SK-N-SH treated with all-trans-retinoic acid at 6 μM for 48 hours (cell line): Measurements from ENCODE around the gene FAM186B.

Experiments used
- ATAC-seq: fragments of 200-7000 bp; cut with Tn5 transposase; 3 replicates; pipeline ENCODE4 v1.9.1; 2020; ENCODE audit warnings: mild to moderate bottlenecking, moderate library complexity
- ARNTL ChIP-seq: fragments of 450-650 bp; formaldehyde crosslinking; IDR thresholded peaks from 2 replicates; pipeline ENCODE4 v1.5.0; 2020; ENCODE audit warnings: low read depth, mild to moderate bottlenecking, moderate library complexity, borderline replicate concordance
- CREB5 ChIP-seq: fragments of 250-450 bp; sonication (Bioruptor Pico); IDR thresholded peaks from 2 replicates; pipeline ENCODE4 v1.5.1; 2020; ENCODE audit warnings: low read depth, mild to moderate bottlenecking, moderate library complexity
- CSDC2 ChIP-seq: fragments of 250-450 bp; sonication (Bioruptor Pico); IDR thresholded peaks from 2 replicates; pipeline ENCODE4 v1.5.0; 2020; ENCODE audit warnings: mild to moderate bottlenecking, moderate library complexity
- CSRNP3 ChIP-seq: fragments of 250-450 bp; sonication (Bioruptor Pico); IDR thresholded peaks from 2 replicates; pipeline ENCODE4 v1.5.1; 2021; ENCODE audit warnings: mild to moderate bottlenecking, moderate library complexity
- ESRRG ChIP-seq: fragments of 250-450 bp; sonication (Bioruptor Pico); IDR thresholded peaks from 2 replicates; pipeline ENCODE4 v1.6.1; 2021; ENCODE audit warnings: mild to moderate bottlenecking
- GLIS3 ChIP-seq: fragments of 250-450 bp; sonication (Bioruptor Pico); IDR thresholded peaks from 2 replicates; pipeline ENCODE4 v1.5.0; 2020; ENCODE audit warnings: mild to moderate bottlenecking, moderate library complexity
- OSR1 ChIP-seq: fragments of 250-450 bp; sonication (Bioruptor Pico); IDR thresholded peaks from 2 replicates; pipeline ENCODE4 v1.8.0; 2022; ENCODE audit warnings: moderate library complexity, mild to moderate bottlenecking, inconsistent platforms
- RARB ChIP-seq: fragments of 250-450 bp; sonication (Bioruptor Pico); IDR thresholded peaks from 2 replicates; pipeline ENCODE4 v1.8.0; 2021; ENCODE audit warnings: mild to moderate bottlenecking, moderate library complexity
- SNAI2 ChIP-seq: fragments of 250-450 bp; sonication (Bioruptor Pico); IDR thresholded peaks from 2 replicates; pipeline ENCODE4 v1.5.0; 2020; ENCODE audit warnings: mild to moderate bottlenecking, moderate library complexity
- TCF4 ChIP-seq: fragments of 250-450 bp; sonication (Bioruptor Pico); IDR thresholded peaks from 2 replicates; pipeline ENCODE4 v1.8.0; 2021; ENCODE audit warnings: mild to moderate bottlenecking, moderate library complexity, borderline replicate concordance
- TOX ChIP-seq: fragments of 250-450 bp; sonication (Bioruptor Pico); IDR thresholded peaks from 2 replicates; pipeline ENCODE4 v1.8.0; 2021; ENCODE audit warnings: mild to moderate bottlenecking, moderate library complexity, borderline replicate concordance
- TSHZ2 ChIP-seq: fragments of 250-450 bp; sonication (Bioruptor Pico); IDR thresholded peaks from 2 replicates; pipeline ENCODE4 v1.5.0; 2020; ENCODE audit warnings: mild to moderate bottlenecking, moderate library complexity
- ZC3H10 ChIP-seq: fragments of 250-450 bp; sonication (Bioruptor Pico); IDR thresholded peaks from 2 replicates; pipeline ENCODE4 v1.5.1; 2021; ENCODE audit warnings: mild to moderate bottlenecking, moderate library complexity
- ZFP3 ChIP-seq: fragments of 250-450 bp; sonication (Bioruptor Pico); IDR thresholded peaks from 2 replicates; pipeline ENCODE4 v1.5.0; 2020; ENCODE audit warnings: mild to moderate bottlenecking, moderate library complexity
- ZFP30 ChIP-seq: fragments of 450-650 bp; formaldehyde crosslinking; IDR thresholded peaks from 2 replicates; pipeline ENCODE4 v1.5.0; 2022; ENCODE audit warnings: mild to moderate bottlenecking, moderate library complexity
- ZNF565 ChIP-seq: fragments of 450-650 bp; formaldehyde crosslinking; conservative IDR thresholded peaks from 2 replicates; pipeline ENCODE4 v1.5.0; 2020; ENCODE audit warnings: low read depth, mild to moderate bottlenecking, moderate library complexity
- ZNF70 ChIP-seq: fragments of 450-650 bp; formaldehyde crosslinking; IDR thresholded peaks from 2 replicates; pipeline ENCODE4 v1.5.0; 2020; ENCODE audit warnings: mild to moderate bottlenecking, moderate library complexity
- ZNF8 ChIP-seq: fragments of 450-650 bp; formaldehyde crosslinking; IDR thresholded peaks from 2 replicates; pipeline ENCODE4 v1.5.0; 2020; ENCODE audit warnings: mild to moderate bottlenecking, moderate library complexity

FAM186B gene

GRCh38 chr12:49558526-49558925, 46.9 kb downstream of the FAM186B start:
- ATAC-seq: no peak
- TF ChIP-seq ESRRG (CRISPR knock-in tag) (no peak), SNAI2 (CRISPR knock-in tag) (no peak), TOX (no peak)

GRCh38 chr12:49557917-49558215, 47.6 kb downstream of the FAM186B start:
- peak; percentile 23 for ATAC-seq
- TF ChIP-seq OSR1 (CRISPR knock-in tag): no peak
- TF ChIP-seq ZNF8: no peak
- TF ChIP-seq CSRNP3 (CRISPR knock-in tag): no peak
- no peak for TF ChIP-seq TCF4 (CRISPR knock-in tag)
- TF ChIP-seq TOX: no peak
- no peak for TF ChIP-seq ZNF70 (CRISPR knock-in tag)
- no peak for TF ChIP-seq SNAI2 (CRISPR knock-in tag)
- no peak for TF ChIP-seq ZNF565 (CRISPR knock-in tag)
- no peak for TF ChIP-seq TSHZ2 (CRISPR knock-in tag)
- no peak for TF ChIP-seq CREB5 (CRISPR knock-in tag)
- no peak for TF ChIP-seq GLIS3 (CRISPR knock-in tag)
- TF ChIP-seq ZFP30: no peak
- TF ChIP-seq ZC3H10: no peak

GRCh38 chr12:49557187-49557916, 48.1 kb downstream of the FAM186B start:
- ATAC-seq: no peak; the same call in 2 of the 3 replicates
- TF ChIP-seq ZNF70 (CRISPR knock-in tag): no peak
- no peak for TF ChIP-seq ZNF565 (CRISPR knock-in tag)
- TF ChIP-seq ZNF8: no peak
- TF ChIP-seq TCF4 (CRISPR knock-in tag): no peak
- TF ChIP-seq OSR1 (CRISPR knock-in tag): no peak
- TF ChIP-seq TSHZ2 (CRISPR knock-in tag): no peak
- TF ChIP-seq SNAI2 (CRISPR knock-in tag): no peak
- no peak for TF ChIP-seq ZFP30
- TF ChIP-seq ZFP3 (CRISPR knock-in tag): no peak
- TF ChIP-seq ZC3H10: no peak
- TF ChIP-seq TOX: no peak

- TF ChIP-seq ZFP3 (CRISPR knock-in tag): no peak
- no peak for TF ChIP-seq RARB
- TF ChIP-seq TCF4 (CRISPR knock-in tag): no peak
- no peak for TF ChIP-seq CREB5 (CRISPR knock-in tag)
- TF ChIP-seq GLIS3 (CRISPR knock-in tag): no peak
- TF ChIP-seq ZFP30: no peak
- no peak for TF ChIP-seq ARNTL (CRISPR knock-in tag)
- TF ChIP-seq CSDC2 (CRISPR knock-in tag): no peak
- no peak for TF ChIP-seq TSHZ2 (CRISPR knock-in tag)
- TF ChIP-seq ZNF565 (CRISPR knock-in tag): no peak
- ATAC-seq: no peak
Observed at GRCh38 chr12:49556391-49557186, 48.9 kb downstream of the FAM186B start.
